Upper lobe of right lung (tissue), 1 donor: ENCODE data around the gene FZD7. TPM values are rescaled to one million over a fixed set of nuclear protein-coding genes. Genes with fewer than 3 reads are reported as not detected.

Experiments used
- ATAC-seq: fragments of 200-7000 bp; cut with Tn5 transposase; one replicate; pipeline ENCODE4 v1.9.1; 2020; ENCODE audit warnings: mild to moderate bottlenecking, moderate library complexity
- DNase-seq: peaks from one replicate; pipeline ENCODE4 v3.0.0-alpha.2; 2020
- H3K27ac ChIP-seq: fragments of 200-600 bp; one replicate; pipeline ENCODE4 v1.8.0; 2022
- H3K27me3 ChIP-seq: fragments of 200-600 bp; one replicate; pipeline ENCODE4 v1.8.0; 2022; ENCODE audit warnings: mild to moderate bottlenecking
- H3K36me3 ChIP-seq: fragments of 200-600 bp; one replicate; pipeline ENCODE4 v1.8.0; 2022
- H3K4me1 ChIP-seq: fragments of 200-600 bp; one replicate; pipeline ENCODE4 v1.8.0; 2022
- H3K4me3 ChIP-seq: fragments of 200-600 bp; one replicate; pipeline ENCODE4 v1.8.0; 2022; ENCODE audit warnings: mild to moderate bottlenecking
- H3K9me3 ChIP-seq: fragments of 200-600 bp; one replicate; pipeline ENCODE4 v1.8.0; 2022
- CTCF ChIP-seq: fragments of 200-600 bp; IDR thresholded peaks from one replicate; pipeline ENCODE4 v1.8.0; 2022; ENCODE audit warnings: antibody characterized with exemption
- intact Hi-C: fragments of 100-400 bp; cut with DNase I; formaldehyde crosslinking; loops from one replicate; pipeline ENCODE4 v1.11.0; 2022
- total RNA-seq: library from RNA; stranded (reverse); fragmentation: NEBNext Ultra II Directional; extraction: Animal tissue kit (Norgen Biotek cat#: 25700); gene quantifications from one replicate; pipeline ENCODE4 v1.2.1, GENCODE V29; 2021
- donor health status: DM: no; HTN: yes; CAD: no; lungs with severe emphysema.

The FZD7 gene
- total RNA-seq, 1 donor from 2014 or later: 13.6 TPM

DNA sequence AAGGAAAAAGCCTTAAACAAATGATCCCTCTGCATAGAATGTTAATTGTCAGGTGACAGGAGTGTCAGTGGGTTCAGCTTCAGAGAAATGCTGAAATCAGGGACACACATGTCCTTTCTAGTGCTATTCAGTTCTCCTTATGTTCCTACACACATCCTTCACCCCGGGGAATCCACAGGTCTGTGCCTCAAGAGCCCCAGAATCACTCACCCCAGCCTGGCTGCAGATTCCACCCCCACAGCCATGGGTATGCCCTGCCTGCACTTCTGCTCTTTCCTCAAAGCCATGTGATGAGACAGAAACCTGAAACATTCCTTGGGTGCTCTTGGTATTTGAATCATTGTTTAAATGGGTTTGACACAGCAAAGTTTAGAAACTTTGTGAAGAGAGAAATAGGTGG is 27.4 kb upstream of the FZD7 start:
- H3K27ac ChIP-seq: no peak overlapping the region
- TF ChIP-seq CTCF: no peak
- ATAC-seq (no peak), DNase-seq (no peak)
- H3K4me1 ChIP-seq: peaks cover 3% of the 10 kb centered on the region
- intact Hi-C loops: no loop called here
- no peaks in the 10 kb centered on the region for H3K9me3 ChIP-seq
- no peaks in the 10 kb centered on the region for H3K27me3 ChIP-seq
- no peaks in the 10 kb centered on the region for H3K36me3 ChIP-seq
- H3K4me3 ChIP-seq: no peak overlapping the region

GRCh38 chr2:202007015-202007982 is 26.4 kb upstream of the FZD7 start:
- Histone ChIP-seq H3K4me3 (no peak overlapping the region), H3K27ac (peak overlapping the region; percentile 17), H3K4me1 (peaks cover 3% of the 10 kb centered on the region), H3K27me3 (no peaks in the 10 kb centered on the region), H3K9me3 (no peaks in the 10 kb centered on the region), H3K36me3 (no peaks in the 10 kb centered on the region)
- intact Hi-C loops: no loop called here
- DNase-seq (no peak), ATAC-seq (peak; percentile 15)
- TF ChIP-seq CTCF: no peak

GRCh38 chr2:202007983-202008354 is 25.7 kb upstream of the FZD7 start:
- Histone ChIP-seq H3K27me3 (no peaks in the 10 kb centered on the region), H3K4me3 (no peak overlapping the region), H3K9me3 (no peaks in the 10 kb centered on the region), H3K27ac (no peak overlapping the region), H3K4me1 (peaks cover 3% of the 10 kb centered on the region), H3K36me3 (no peaks in the 10 kb centered on the region)
- intact Hi-C loops: no loop called here
- TF ChIP-seq CTCF: no peak
- no peak for ATAC-seq
- no peak for DNase-seq

- ATAC-seq (peak; percentile 27), DNase-seq (no peak)
- intact Hi-C loops: no loop called here
- no peak for TF ChIP-seq CTCF
- Histone ChIP-seq H3K27me3 (no peaks in the 10 kb centered on the region), H3K4me1 (peaks cover 3% of the 10 kb centered on the region), H3K27ac (peak overlapping the region; percentile 36), H3K9me3 (no peaks in the 10 kb centered on the region), H3K36me3 (no peaks in the 10 kb centered on the region), H3K4me3 (no peak overlapping the region)
Observed at GRCh38 chr2:202009019-202009481, 24.6 kb upstream of the FZD7 start.

GRCh38 chr2:202009581-202009980 is 24.1 kb upstream of the FZD7 start:
- DNase-seq: no peak
- Histone ChIP-seq H3K27me3 (no peaks in the 10 kb centered on the region), H3K36me3 (no peaks in the 10 kb centered on the region), H3K4me1 (peaks cover 3% of the 10 kb centered on the region), H3K27ac (peak overlapping the region; percentile 36), H3K9me3 (no peaks in the 10 kb centered on the region), H3K4me3 (no peak overlapping the region)
- TF ChIP-seq CTCF: no peak
- intact Hi-C loops: no loop called here
- ATAC-seq: no peak
